K562 (cell line): ENCODE data around the gene FRRS1L. TPM values are rescaled to one million over a fixed set of nuclear protein-coding genes. Genes with fewer than 3 reads are reported as not detected.

ENCODE experiments used
- BACH1 ChIP-seq: fragments of 200-800 bp; sonication (Bioruptor generic); IDR thresholded peaks from 2 replicates; pipeline ENCODE4 v1.6.1; 2016; ENCODE audit warnings: missing genetic modification characterization, missing compliant biosample characterization
- CBFA2T2 ChIP-seq: fragments of 450-650 bp; conservative IDR thresholded peaks from 2 replicates; pipeline ENCODE4 v1.6.1; 2017; ENCODE audit warnings: mild to moderate bottlenecking
- EHMT2 ChIP-seq: fragments of 450-650 bp; IDR thresholded peaks from 2 replicates; pipeline ENCODE4 v1.6.1; 2018; ENCODE audit warnings: antibody characterized with exemption
- MCM2 ChIP-seq: fragments of 450-650 bp; IDR thresholded peaks from 2 replicates; pipeline ENCODE4 v1.6.1; 2017; ENCODE audit warnings: low read depth, mild to moderate bottlenecking
- MTA3 ChIP-seq: fragments of 450-650 bp; formaldehyde crosslinking; IDR thresholded peaks from 2 replicates; pipeline ENCODE4 v1.6.1; 2017; ENCODE audit warnings: mild to moderate bottlenecking, borderline replicate concordance
- NFE2 ChIP-seq: IDR thresholded peaks from 2 replicates; pipeline ENCODE4 v1.6.1; 2014; ENCODE audit warnings: antibody characterized with exemption, low read depth
- NFIC ChIP-seq: fragments of 450-650 bp; IDR thresholded peaks from 2 replicates; pipeline ENCODE4 v1.6.1; 2017; ENCODE audit warnings: mild to moderate bottlenecking, inconsistent platforms
- NRF1 ChIP-seq, 2 experiments: fragments of 450-650 bp; IDR thresholded peaks in 1 of 2; conservative IDR thresholded peaks in 1 of 2; 2 replicates each; pipeline ENCODE4 v1.6.1; 2014; ENCODE audit warnings: mild to moderate bottlenecking in 2 of 2
- OTX1 ChIP-seq: fragments of 450-650 bp; formaldehyde crosslinking; IDR thresholded peaks from 2 replicates; pipeline ENCODE4 v1.4.0; 2022; ENCODE audit warnings: mild to moderate bottlenecking
- PCBP1 ChIP-seq: fragments of 200-400 bp; formaldehyde crosslinking; IDR thresholded peaks from 2 replicates; pipeline ENCODE4 v1.6.1; 2018; ENCODE audit warnings: mild to moderate bottlenecking, low read depth, low read length; ENCODE audit not compliant: poor library complexity, severe bottlenecking
- POU5F1 ChIP-seq: fragments of 150-350 bp; IDR thresholded peaks from 2 replicates; pipeline ENCODE4 v1.6.1; 2014; ENCODE audit warnings: borderline replicate concordance, low read length, low read depth, mild to moderate bottlenecking; ENCODE audit not compliant: partially characterized antibody
- PURB ChIP-seq: sonication (generic); formaldehyde crosslinking; IDR thresholded peaks from 2 replicates; pipeline ENCODE4 v1.9.0; 2021; ENCODE audit warnings: low read depth, mild to moderate bottlenecking, missing genetic modification reagents
- SRSF3 ChIP-seq: fragments of 200-400 bp; formaldehyde crosslinking; IDR thresholded peaks from 2 replicates; pipeline ENCODE4 v1.6.1; 2016; ENCODE audit warnings: mild to moderate bottlenecking, low read length, moderate library complexity; ENCODE audit not compliant: insufficient read depth
- STAG1 ChIP-seq: sonication (generic); formaldehyde crosslinking; IDR thresholded peaks from 2 replicates; pipeline ENCODE4 v1.5.0; 2020; ENCODE audit warnings: missing genetic modification reagents, borderline replicate concordance
- STAT5A ChIP-seq: IDR thresholded peaks from 2 replicates; pipeline ENCODE4 v1.6.1; 2012; ENCODE audit warnings: low read length, inconsistent platforms, borderline replicate concordance
- TCF7 ChIP-seq: sonication (generic); IDR thresholded peaks from 2 replicates; pipeline ENCODE4 v1.6.1; 2016; ENCODE audit warnings: antibody characterized with exemption, borderline replicate concordance
- polyA plus RNA-seq, 8 experiments: library from polyadenylated mRNA; depleted of rRNA in 4 of 8; stranded (reverse) in 5 of 8; unstranded in 3 of 8; fragments of >200 nt; fragmentation: Nextera tagmentation in 2 of 8; fragmentation: Illumina TruSeq in 1 of 8; extraction: Ambion mirVana in 2 of 8; extraction: Trizol in 1 of 8; gene quantifications; 2 replicates each; pipeline versions ENCODE4 v1.2.1 to v1.2.3, GENCODE V29; 2011 to 2014; ENCODE audit warnings: inconsistent platforms in 1 of 8, missing spikeins in 1 of 8
- total RNA-seq, 7 experiments: library from RNA; depleted of rRNA in 6 of 7; stranded (reverse); fragments of >200 nt in 6 of 7; fragmentation: Illumina TruSeq in 2 of 7; extraction: Trizol in 2 of 7; gene quantifications; 2 replicates each; pipeline versions ENCODE4 v1.2.1 to v1.2.3, GENCODE V29; 2011 to 2021; ENCODE audit warnings: low replicate concordance in 1 of 7
- TF ChIP-seq, protein P1 (sequence below): fragments of 250-450 bp; sonication (Bioruptor Pico); IDR thresholded peaks from 2 replicates; pipeline ENCODE4 v1.5.0; 2021
- TF ChIP-seq, protein P2 (sequence below), 3 experiments: IDR thresholded peaks in 2 of 3; conservative IDR thresholded peaks in 1 of 3; 2 replicates each; pipeline ENCODE4 v1.5.1; 2011 to 2012; ENCODE audit warnings: low read length in 3 of 3, mild to moderate bottlenecking in 3 of 3, control low read depth in 2 of 3, improper control_type of control experiment in 1 of 3, inconsistent platforms in 1 of 3, low read depth in 1 of 3, mixed read lengths in 1 of 3, moderate library complexity in 1 of 3; ENCODE audit not compliant: insufficient read depth in 2 of 3
- TF ChIP-seq, protein P3 (sequence below): sonication (generic); IDR thresholded peaks from 2 replicates; pipeline ENCODE4 v1.6.1; 2016
- TF ChIP-seq, protein P4 (sequence below): IDR thresholded peaks from 2 replicates; pipeline ENCODE4 v1.6.1; 2012; ENCODE audit warnings: low read depth, low read length, improper control_type of control experiment, borderline replicate concordance
- TF ChIP-seq, protein P5 (sequence below): fragments of 450-650 bp; formaldehyde crosslinking; conservative IDR thresholded peaks from 2 replicates; pipeline ENCODE4 v1.4.0; 2022; ENCODE audit warnings: mild to moderate bottlenecking, missing genetic modification characterization

The FRRS1L gene
- total and polyA plus RNA-seq, 9 of the 15 experiments (the other 6 are each of a cell fraction or from before 2014, with no cell fraction given): under 0.01 to 0.04 (median 0.03) TPM; not detected in 5

DNA sequence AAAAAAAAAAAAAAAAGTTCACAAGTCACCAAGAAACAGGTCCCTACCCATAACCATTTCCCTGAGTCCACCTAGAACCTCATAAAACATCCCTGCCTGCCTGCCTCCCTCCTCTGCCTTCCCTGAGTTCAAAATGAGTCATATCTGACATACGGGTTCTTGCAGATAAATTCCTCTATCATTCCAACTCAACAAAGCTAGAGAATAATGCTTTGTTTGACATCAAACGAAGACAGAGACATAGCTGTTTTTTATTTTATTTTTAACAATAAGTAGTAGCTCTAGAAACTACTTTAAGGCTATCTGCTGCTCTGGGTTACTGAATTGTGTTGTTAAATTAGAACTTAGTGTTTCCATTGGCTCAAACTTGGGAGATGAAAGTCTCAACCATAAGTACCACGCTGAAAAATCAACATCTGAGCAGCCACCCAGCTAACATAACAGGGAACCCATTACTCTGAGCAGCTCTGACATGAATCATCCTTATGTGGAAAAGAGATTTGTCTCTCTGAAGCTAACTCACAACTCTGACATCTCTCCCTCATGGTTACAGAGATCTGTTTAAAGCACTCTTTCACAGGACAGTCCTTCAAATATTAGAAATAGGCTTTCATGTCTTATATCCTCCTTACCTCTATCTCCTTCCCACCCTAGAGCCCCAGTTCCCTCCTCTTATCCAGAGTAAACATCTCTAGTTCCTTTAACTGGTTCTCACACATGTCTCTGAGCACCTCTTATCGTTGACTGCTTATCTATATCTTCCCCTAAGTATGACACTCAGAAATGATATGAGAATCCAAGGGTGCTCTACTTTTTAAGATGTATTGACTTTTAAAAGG is 59.4 kb downstream of the FRRS1L start (continued):
- TF ChIP-seq, protein P1, sequence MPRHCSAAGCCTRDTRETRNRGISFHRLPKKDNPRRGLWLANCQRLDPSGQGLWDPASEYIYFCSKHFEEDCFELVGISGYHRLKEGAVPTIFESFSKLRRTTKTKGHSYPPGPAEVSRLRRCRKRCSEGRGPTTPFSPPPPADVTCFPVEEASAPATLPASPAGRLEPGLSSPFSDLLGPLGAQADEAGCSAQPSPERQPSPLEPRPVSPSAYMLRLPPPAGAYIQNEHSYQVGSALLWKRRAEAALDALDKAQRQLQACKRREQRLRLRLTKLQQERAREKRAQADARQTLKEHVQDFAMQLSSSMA (CRISPR knock-in tag): no peak
- TF ChIP-seq STAT5A: peak; percentile 72; the same call in 1 of the 2 replicates
- no peak for TF ChIP-seq TCF7
- peak; percentile 51 for TF ChIP-seq NFIC
- no peak for TF ChIP-seq PCBP1
- peak; percentile 53; the same call in 1 of the 2 replicates for TF ChIP-seq OTX1 (CRISPR knock-in tag)
- no peak for TF ChIP-seq BACH1
- no peak for TF ChIP-seq STAG1 (CRISPR knock-in tag)
- peak in 1 of 2 experiments; percentile 39; a peak in 2 of 4 replicates for TF ChIP-seq NRF1 (conservative IDR thresholded peaks at IDR 0.05 in 1 of 2, IDR thresholded peaks at IDR 0.05 in 1 of 2)
- TF ChIP-seq EHMT2: no peak
- TF ChIP-seq, protein P2, sequence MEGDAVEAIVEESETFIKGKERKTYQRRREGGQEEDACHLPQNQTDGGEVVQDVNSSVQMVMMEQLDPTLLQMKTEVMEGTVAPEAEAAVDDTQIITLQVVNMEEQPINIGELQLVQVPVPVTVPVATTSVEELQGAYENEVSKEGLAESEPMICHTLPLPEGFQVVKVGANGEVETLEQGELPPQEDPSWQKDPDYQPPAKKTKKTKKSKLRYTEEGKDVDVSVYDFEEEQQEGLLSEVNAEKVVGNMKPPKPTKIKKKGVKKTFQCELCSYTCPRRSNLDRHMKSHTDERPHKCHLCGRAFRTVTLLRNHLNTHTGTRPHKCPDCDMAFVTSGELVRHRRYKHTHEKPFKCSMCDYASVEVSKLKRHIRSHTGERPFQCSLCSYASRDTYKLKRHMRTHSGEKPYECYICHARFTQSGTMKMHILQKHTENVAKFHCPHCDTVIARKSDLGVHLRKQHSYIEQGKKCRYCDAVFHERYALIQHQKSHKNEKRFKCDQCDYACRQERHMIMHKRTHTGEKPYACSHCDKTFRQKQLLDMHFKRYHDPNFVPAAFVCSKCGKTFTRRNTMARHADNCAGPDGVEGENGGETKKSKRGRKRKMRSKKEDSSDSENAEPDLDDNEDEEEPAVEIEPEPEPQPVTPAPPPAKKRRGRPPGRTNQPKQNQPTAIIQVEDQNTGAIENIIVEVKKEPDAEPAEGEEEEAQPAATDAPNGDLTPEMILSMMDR (IDR thresholded peaks at IDR 0.05 in 2 of 3, conservative IDR thresholded peaks at IDR 0.05 in 1 of 3; ENCODE audit: insufficient read depth in 2 of 3, low read depth in 1 of 3, low read length in 3 of 3): no peak
- TF ChIP-seq NFE2: peak; percentile 43; the same call in 1 of the 2 replicates
- TF ChIP-seq PURB (CRISPR knock-in tag): no peak
- TF ChIP-seq MTA3: peak; percentile 59; the same call in 1 of the 2 replicates
- no peak for TF ChIP-seq MCM2
- peak; percentile 80 for TF ChIP-seq CBFA2T2
- TF ChIP-seq, protein P3, sequence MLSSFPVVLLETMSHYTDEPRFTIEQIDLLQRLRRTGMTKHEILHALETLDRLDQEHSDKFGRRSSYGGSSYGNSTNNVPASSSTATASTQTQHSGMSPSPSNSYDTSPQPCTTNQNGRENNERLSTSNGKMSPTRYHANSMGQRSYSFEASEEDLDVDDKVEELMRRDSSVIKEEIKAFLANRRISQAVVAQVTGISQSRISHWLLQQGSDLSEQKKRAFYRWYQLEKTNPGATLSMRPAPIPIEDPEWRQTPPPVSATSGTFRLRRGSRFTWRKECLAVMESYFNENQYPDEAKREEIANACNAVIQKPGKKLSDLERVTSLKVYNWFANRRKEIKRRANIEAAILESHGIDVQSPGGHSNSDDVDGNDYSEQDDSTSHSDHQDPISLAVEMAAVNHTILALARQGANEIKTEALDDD: peak; percentile 83
- TF ChIP-seq, protein P4, sequence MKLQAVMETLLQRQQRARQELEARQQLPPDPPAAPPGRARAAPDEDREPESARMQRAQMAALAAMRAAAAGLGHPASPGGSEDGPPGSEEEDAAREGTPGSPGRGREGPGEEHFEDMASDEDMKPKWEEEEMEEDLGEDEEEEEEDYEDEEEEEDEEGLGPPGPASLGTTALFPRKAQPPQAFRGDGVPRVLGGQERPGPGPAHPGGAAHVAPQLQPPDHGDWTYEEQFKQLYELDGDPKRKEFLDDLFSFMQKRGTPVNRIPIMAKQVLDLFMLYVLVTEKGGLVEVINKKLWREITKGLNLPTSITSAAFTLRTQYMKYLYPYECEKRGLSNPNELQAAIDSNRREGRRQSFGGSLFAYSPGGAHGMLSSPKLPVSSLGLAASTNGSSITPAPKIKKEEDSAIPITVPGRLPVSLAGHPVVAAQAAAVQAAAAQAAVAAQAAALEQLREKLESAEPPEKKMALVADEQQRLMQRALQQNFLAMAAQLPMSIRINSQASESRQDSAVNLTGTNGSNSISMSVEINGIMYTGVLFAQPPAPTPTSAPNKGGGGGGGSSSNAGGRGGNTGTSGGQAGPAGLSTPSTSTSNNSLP: 0 out of 2 replicates have a peak, but pooled peaks have one; percentile 9
- TF ChIP-seq SRSF3: no peak
- TF ChIP-seq, protein P5, sequence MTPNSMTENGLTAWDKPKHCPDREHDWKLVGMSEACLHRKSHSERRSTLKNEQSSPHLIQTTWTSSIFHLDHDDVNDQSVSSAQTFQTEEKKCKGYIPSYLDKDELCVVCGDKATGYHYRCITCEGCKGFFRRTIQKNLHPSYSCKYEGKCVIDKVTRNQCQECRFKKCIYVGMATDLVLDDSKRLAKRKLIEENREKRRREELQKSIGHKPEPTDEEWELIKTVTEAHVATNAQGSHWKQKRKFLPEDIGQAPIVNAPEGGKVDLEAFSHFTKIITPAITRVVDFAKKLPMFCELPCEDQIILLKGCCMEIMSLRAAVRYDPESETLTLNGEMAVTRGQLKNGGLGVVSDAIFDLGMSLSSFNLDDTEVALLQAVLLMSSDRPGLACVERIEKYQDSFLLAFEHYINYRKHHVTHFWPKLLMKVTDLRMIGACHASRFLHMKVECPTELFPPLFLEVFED (CRISPR knock-in tag): no peak
- TF ChIP-seq POU5F1: no peak
